ENCODE measurements around the gene DNTT.

The DNTT gene

DNA sequence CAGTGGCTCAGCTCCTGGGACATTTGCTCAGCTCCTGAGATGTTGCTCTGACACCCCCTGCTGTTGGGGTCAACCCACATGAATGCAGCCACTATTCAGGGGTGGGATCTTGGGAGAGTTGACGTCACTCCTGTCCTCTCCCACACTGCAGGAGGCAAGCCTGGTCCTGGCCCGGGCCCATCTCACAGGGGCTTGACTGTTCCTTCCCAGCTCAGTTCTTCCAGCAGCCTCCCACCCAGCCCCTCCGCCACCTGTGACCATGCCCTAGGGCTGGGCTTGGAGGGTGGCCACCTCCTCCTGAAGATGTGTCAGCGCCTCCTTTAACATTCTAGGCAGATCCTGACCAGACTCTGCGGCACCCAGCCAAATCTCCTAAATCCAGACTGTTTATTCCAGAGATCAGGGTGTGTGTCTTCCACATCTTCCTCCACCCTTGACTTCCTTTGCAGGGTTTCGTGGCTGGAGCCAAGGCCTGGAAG is 73.6 kb downstream of the DNTT start:
- peaks cover 14% of the 10 kb centered on the region for H3K4me1 ChIP-seq (ENCODE audit: insufficient read depth, insufficient read length)
- no peaks in the 10 kb centered on the region for H3K36me3 ChIP-seq (ENCODE audit: insufficient read depth, insufficient read length, low read length)
- no peak overlapping the region for H3K4me3 ChIP-seq (ENCODE audit: insufficient read length, low read depth)
- no peak for DNase-seq (ENCODE audit: low read depth, low spot score)
- H3K9ac ChIP-seq (ENCODE audit: insufficient read length, low read depth), result no peak overlapping the region
- H3K9me3 ChIP-seq (ENCODE audit: insufficient read depth, low read length), result no peaks in the 10 kb centered on the region
- H3K27me3 ChIP-seq (ENCODE audit: insufficient read depth, insufficient read length), result no peaks in the 10 kb centered on the region
- TF ChIP-seq ZNF274 (IDR thresholded peaks at IDR 0.05; ENCODE audit: low read depth, low read length) (no peak), SUZ12 (IDR thresholded peaks at IDR 0.05; ENCODE audit: extremely low read depth, insufficient read depth, insufficient read length) (no peak)

DNA sequence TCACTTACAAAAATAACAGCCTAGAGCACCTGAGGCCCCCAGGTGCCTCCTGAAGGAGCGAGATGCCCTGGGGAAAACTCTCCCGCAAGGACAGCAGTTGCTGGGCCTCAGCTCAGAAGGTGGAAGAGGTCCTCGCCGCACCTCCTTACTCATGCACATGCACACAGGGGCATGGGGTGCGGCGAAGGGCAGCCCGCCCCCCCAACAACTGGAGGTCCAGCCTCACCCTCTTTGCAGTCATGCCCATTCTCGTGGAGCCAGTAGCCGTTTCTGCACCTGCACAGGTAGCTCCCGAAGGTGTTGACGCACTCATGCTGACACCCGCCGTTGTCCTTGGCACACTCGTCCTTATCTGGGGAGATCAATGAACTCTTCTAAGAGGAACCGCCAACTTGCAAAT is 74.5 kb downstream of the DNTT start:
- Histone ChIP-seq H3K36me3 (ENCODE audit: insufficient read depth, insufficient read length, low read length) (no peaks in the 10 kb centered on the region), H3K4me3 (ENCODE audit: insufficient read length, low read depth) (no peak overlapping the region), H3K27me3 (ENCODE audit: insufficient read depth, insufficient read length) (no peaks in the 10 kb centered on the region), H3K4me1 (ENCODE audit: insufficient read depth, insufficient read length) (peaks cover 14% of the 10 kb centered on the region), H3K9ac (ENCODE audit: insufficient read length, low read depth) (no peak overlapping the region), H3K9me3 (ENCODE audit: insufficient read depth, low read length) (no peaks in the 10 kb centered on the region)
- TF ChIP-seq SUZ12 (IDR thresholded peaks at IDR 0.05; ENCODE audit: extremely low read depth, insufficient read depth, insufficient read length) (no peak), ZNF274 (IDR thresholded peaks at IDR 0.05; ENCODE audit: low read depth, low read length) (no peak), YY1 (IDR thresholded peaks at IDR 0.05; ENCODE audit: insufficient read depth, insufficient read length) (no peak)
- no peak for DNase-seq (ENCODE audit: low read depth, low spot score)

DNA sequence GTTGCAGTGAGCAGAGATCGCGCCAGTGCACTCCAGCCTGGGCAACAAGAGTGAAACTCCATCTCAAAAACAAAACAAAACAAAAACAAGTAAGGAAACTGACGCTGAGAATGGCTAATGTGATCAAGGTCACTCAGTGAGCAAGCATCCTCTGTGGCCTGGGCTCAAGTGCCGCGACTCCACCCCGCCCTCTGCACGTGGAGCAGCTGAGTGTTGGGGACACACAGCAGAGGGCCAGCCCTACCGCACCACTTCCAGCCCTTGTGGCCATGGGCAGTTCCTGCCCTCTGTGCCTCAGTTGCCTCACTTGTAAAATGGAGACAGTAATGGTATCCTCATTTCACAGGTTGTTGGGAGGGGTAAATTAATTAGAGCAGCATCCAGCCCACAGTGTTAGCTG is 75.5 kb downstream of the DNTT start:
- DNase-seq (ENCODE audit: low read depth, low spot score), result no peak
- no peak overlapping the region for H3K9ac ChIP-seq (ENCODE audit: insufficient read length, low read depth)
- peaks cover 14% of the 10 kb centered on the region for H3K4me1 ChIP-seq (ENCODE audit: insufficient read depth, insufficient read length)
- no peak for TF ChIP-seq ZNF274 (IDR thresholded peaks at IDR 0.05; ENCODE audit: low read depth, low read length)
- no peak for TF ChIP-seq SUZ12 (IDR thresholded peaks at IDR 0.05; ENCODE audit: extremely low read depth, insufficient read depth, insufficient read length)
- no peak for TF ChIP-seq YY1 (IDR thresholded peaks at IDR 0.05; ENCODE audit: insufficient read depth, insufficient read length)
- H3K4me3 ChIP-seq (ENCODE audit: insufficient read length, low read depth), result no peak overlapping the region
- H3K27me3 ChIP-seq (ENCODE audit: insufficient read depth, insufficient read length), result no peaks in the 10 kb centered on the region
- no peaks in the 10 kb centered on the region for H3K36me3 ChIP-seq (ENCODE audit: insufficient read depth, insufficient read length, low read length)
- no peaks in the 10 kb centered on the region for H3K9me3 ChIP-seq (ENCODE audit: insufficient read depth, low read length)

DNA sequence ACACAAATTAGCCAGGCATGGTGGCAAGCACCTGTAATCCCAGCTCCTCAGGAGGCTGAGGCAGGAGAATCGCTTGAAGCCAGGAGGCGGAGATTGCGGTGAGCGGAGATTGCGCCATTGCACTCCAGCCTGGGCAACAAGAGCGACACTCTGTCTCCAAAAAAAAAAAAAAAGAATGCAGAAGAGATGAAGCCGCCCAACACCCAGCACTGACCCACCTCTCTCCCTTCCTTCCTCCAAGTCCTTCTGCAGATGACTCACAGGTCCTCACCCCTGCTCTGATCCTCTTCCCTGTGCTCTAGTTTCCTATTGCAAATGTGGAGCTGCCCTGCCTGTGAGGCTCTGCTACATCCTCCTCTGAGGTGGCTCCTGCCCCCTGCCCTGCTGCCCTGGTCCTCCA is 76.6 kb downstream of the DNTT start:
- DNase-seq (ENCODE audit: low read depth, low spot score), result no peak
- H3K27me3 ChIP-seq (ENCODE audit: insufficient read depth, insufficient read length), result no peaks in the 10 kb centered on the region
- TF ChIP-seq SUZ12 (IDR thresholded peaks at IDR 0.05; ENCODE audit: extremely low read depth, insufficient read depth, insufficient read length) (no peak), ZNF274 (IDR thresholded peaks at IDR 0.05; ENCODE audit: low read depth, low read length) (no peak), YY1 (IDR thresholded peaks at IDR 0.05; ENCODE audit: insufficient read depth, insufficient read length) (no peak)
- 0 out of 2 replicates have a peak, but pooled peaks cover 5% of the 10 kb centered on the region for H3K9me3 ChIP-seq (ENCODE audit: insufficient read depth, low read length)
- H3K4me3 ChIP-seq (ENCODE audit: insufficient read length, low read depth), result no peak overlapping the region
- no peak overlapping the region for H3K9ac ChIP-seq (ENCODE audit: insufficient read length, low read depth)
- no peaks in the 10 kb centered on the region for H3K36me3 ChIP-seq (ENCODE audit: insufficient read depth, insufficient read length, low read length)
- peaks cover 14% of the 10 kb centered on the region for H3K4me1 ChIP-seq (ENCODE audit: insufficient read depth, insufficient read length)

DNA sequence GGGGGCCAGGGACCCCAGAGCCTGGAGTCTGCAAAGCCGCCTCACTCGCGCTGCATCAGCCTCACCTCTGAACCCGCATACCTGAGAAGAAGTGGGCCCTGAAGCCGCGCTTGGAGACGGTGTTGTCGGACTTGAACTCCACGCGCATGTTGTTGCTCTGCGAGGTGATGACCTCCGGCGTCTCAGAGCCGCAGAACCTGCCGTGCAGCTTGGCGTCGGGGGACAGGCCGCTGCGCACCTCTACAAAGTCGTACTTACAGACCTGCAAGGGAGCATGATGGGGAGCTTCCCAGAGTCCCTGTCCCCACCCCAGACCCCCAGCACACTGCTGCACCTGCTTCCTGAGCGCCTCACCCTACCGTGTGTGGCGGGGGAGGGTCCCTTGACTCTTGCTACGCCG is 80.3 kb downstream of the DNTT start:
- H3K9me3 ChIP-seq (ENCODE audit: insufficient read depth, low read length), result 0 out of 2 replicates have a peak, but pooled peaks cover 5% of the 10 kb centered on the region
- H3K4me3 ChIP-seq (ENCODE audit: insufficient read length, low read depth), result no peak overlapping the region
- H3K27me3 ChIP-seq (ENCODE audit: insufficient read depth, insufficient read length), result no peaks in the 10 kb centered on the region
- H3K4me1 ChIP-seq (ENCODE audit: insufficient read depth, insufficient read length), result peaks cover 2% of the 10 kb centered on the region
- H3K9ac ChIP-seq (ENCODE audit: insufficient read length, low read depth), result no peak overlapping the region
- no peak for DNase-seq (ENCODE audit: low read depth, low spot score)
- no peak for TF ChIP-seq ZNF274 (IDR thresholded peaks at IDR 0.05; ENCODE audit: low read depth, low read length)
- no peaks in the 10 kb centered on the region for H3K36me3 ChIP-seq (ENCODE audit: insufficient read depth, insufficient read length, low read length)

DNA sequence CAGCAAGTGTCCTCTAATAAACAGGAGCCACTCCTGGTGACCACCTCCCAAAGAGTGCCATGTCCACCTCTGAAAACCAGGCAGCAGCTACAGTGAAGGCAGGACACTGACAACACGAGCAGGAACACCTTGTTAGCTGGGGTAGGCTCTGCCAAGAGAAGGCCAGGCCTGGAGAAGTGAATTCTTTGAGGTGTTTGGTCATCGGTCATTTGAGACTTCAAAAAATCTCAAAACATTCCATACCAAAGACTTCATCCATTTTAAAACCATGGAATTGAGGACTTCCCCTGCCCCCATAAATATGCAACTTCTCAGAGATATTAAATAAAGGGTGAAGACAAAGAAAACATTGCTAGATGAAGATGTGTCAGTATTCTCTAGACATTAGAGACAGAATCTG is 82.9 kb downstream of the DNTT start:
- no peak for TF ChIP-seq SUZ12 (IDR thresholded peaks at IDR 0.05; ENCODE audit: extremely low read depth, insufficient read depth, insufficient read length)
- no peak for TF ChIP-seq YY1 (IDR thresholded peaks at IDR 0.05; ENCODE audit: insufficient read depth, insufficient read length)
- TF ChIP-seq ZNF274 (IDR thresholded peaks at IDR 0.05; ENCODE audit: low read depth, low read length), result no peak
- H3K9me3 ChIP-seq (ENCODE audit: insufficient read depth, low read length), result 0 out of 2 replicates have a peak, but pooled peaks cover 5% of the 10 kb centered on the region
- no peaks in the 10 kb centered on the region for H3K27me3 ChIP-seq (ENCODE audit: insufficient read depth, insufficient read length)
- H3K4me3 ChIP-seq (ENCODE audit: insufficient read length, low read depth), result no peak overlapping the region
- H3K36me3 ChIP-seq (ENCODE audit: insufficient read depth, insufficient read length, low read length), result no peaks in the 10 kb centered on the region
- H3K9ac ChIP-seq (ENCODE audit: insufficient read length, low read depth), result no peak overlapping the region
- no peak for DNase-seq (ENCODE audit: low read depth, low spot score)
- no peaks in the 10 kb centered on the region for H3K4me1 ChIP-seq (ENCODE audit: insufficient read depth, insufficient read length)

DNA sequence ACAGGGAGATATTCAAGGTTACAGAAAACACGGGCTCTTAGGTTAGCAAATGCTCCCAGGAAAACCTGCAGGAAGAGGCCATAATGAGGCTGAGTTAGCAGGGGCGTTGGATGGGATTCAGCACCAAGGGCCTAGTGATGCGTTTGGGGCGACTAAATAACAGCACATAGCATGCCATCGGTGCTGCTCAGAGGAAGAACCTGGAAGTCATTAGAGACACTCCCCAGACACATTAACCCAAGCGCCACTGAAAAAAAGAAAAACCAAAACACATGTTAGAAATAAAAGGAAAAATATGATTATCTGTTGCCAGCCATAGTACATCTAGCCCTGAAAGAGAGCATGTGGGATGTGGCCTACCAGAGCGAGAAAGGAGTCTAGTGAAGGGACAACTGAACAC is 83.4 kb downstream of the DNTT start:
- H3K27me3 ChIP-seq (ENCODE audit: insufficient read depth, insufficient read length), result no peaks in the 10 kb centered on the region

More for the DNA sequence above, 83.4 kb downstream of the DNTT start:
- Histone ChIP-seq H3K4me3 (ENCODE audit: insufficient read length, low read depth) (no peak overlapping the region), H3K9ac (ENCODE audit: insufficient read length, low read depth) (no peak overlapping the region), H3K36me3 (ENCODE audit: insufficient read depth, insufficient read length, low read length) (no peaks in the 10 kb centered on the region), H3K4me1 (ENCODE audit: insufficient read depth, insufficient read length) (no peaks in the 10 kb centered on the region), H3K9me3 (ENCODE audit: insufficient read depth, low read length) (0 out of 2 replicates have a peak, but pooled peaks cover 5% of the 10 kb centered on the region)
- no peak for DNase-seq (ENCODE audit: low read depth, low spot score)
- TF ChIP-seq YY1 (IDR thresholded peaks at IDR 0.05; ENCODE audit: insufficient read depth, insufficient read length) (no peak), SUZ12 (IDR thresholded peaks at IDR 0.05; ENCODE audit: extremely low read depth, insufficient read depth, insufficient read length) (no peak), ZNF274 (IDR thresholded peaks at IDR 0.05; ENCODE audit: low read depth, low read length) (no peak)

Measured in NT2/D1 (cell line).